HepG2 (cell line): ENCODE measurements around the gene NKAIN2. TPM values are rescaled to one million over a fixed set of nuclear protein-coding genes. Genes with fewer than 3 reads are reported as not detected.

ENCODE experiments used
- GATA4 ChIP-seq: sonication (generic); IDR thresholded peaks from 2 replicates; pipeline ENCODE4 v1.6.1; 2016; ENCODE audit warnings: antibody characterized with exemption, low read depth, borderline replicate concordance
- MAFK ChIP-seq, 2 experiments: IDR thresholded peaks in 1 of 2; conservative IDR thresholded peaks in 1 of 2; 2 replicates each; pipeline ENCODE4 v1.6.1; 2011; ENCODE audit warnings: improper control_type of control experiment in 2 of 2, low read length in 2 of 2
- MLLT10 ChIP-seq: sonication (generic); formaldehyde crosslinking; IDR thresholded peaks from 2 replicates; pipeline ENCODE4 v1.4.0; 2020; ENCODE audit warnings: missing genetic modification reagents
- ZBTB2 ChIP-seq: sonication (generic); formaldehyde crosslinking; IDR thresholded peaks from 2 replicates; pipeline ENCODE4 v1.8.0; 2022; ENCODE audit warnings: low read depth, missing genetic modification reagents
- ZNF407 ChIP-seq: sonication (generic); formaldehyde crosslinking; IDR thresholded peaks from one replicate; pipeline ENCODE4 v1.5.1; 2020; ENCODE audit warnings: mild to moderate bottlenecking, missing genetic modification reagents; ENCODE audit errors: not compliant biosample characterization
- ZNF766 ChIP-seq: sonication (generic); formaldehyde crosslinking; IDR thresholded peaks from 2 replicates; pipeline ENCODE4 v1.5.0; 2020; ENCODE audit warnings: missing genetic modification reagents, borderline replicate concordance
- polyA plus RNA-seq, 8 experiments: library from polyadenylated mRNA; depleted of rRNA in 3 of 8; stranded (reverse) in 7 of 8; unstranded in 1 of 8; fragments of >200 nt; fragmentation: Illumina TruSeq in 4 of 8; extraction: Trizol in 4 of 8; gene quantifications; 2 replicates each; pipeline versions ENCODE4 v1.2.1 to v1.2.3, GENCODE V29; 2011 to 2016; ENCODE audit warnings: low read depth in 4 of 8, missing spikeins in 1 of 8, mixed read lengths in 1 of 8; ENCODE audit not compliant: insufficient read depth in 1 of 8
- total RNA-seq, 5 experiments: library from RNA; depleted of rRNA; stranded (reverse); fragments of >200 nt; fragmentation: Illumina TruSeq; extraction: Trizol; gene quantifications; 2 replicates each; pipeline ENCODE4 v1.2.3, GENCODE V29; 2016; ENCODE audit warnings: low read depth in 1 of 5
- TF ChIP-seq, protein P1 (sequence below): sonication (generic); formaldehyde crosslinking; IDR thresholded peaks from 2 replicates; pipeline ENCODE4 v1.5.0; 2020; ENCODE audit warnings: missing genetic modification reagents

Gene NKAIN2
- total and polyA plus RNA-seq, 2 of the 13 experiments (the other 11 are each of a cell fraction or from before 2014, with no cell fraction given) = not detected

DNA sequence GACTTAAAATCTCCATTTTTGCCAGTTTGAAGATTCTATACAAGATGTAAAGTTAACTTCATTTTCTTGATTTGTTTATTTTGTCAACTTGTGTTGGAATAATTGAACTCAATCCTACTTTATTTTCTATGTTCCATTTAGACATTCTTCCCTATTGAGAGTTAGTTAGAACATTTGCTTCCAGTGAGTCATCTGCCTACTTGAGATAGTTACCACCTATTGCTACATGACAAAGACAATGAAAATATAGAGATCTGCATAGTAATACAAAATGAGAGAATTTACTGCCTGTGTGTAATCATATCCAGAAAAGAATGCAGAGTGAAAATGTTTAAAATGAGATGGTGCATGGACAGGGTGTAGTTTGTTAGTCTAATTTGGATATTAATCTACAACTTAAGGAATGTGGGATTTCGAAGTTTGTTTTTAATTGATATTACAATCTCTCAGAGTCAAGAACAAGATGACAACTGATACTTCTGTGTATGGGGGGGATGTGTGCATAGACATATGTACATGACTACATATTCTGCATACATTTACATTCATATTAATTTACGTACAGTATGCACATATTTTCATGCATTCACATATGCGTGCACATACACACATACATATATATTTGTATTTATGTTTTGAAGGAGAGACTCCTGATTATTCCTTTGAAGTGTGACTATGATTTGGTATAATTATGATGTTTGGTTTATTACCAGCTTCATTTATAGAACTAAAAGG, 420.1 kb downstream of the NKAIN2 start (continued):
- TF ChIP-seq ZNF407 (CRISPR knock-in tag) (no peak), ZBTB2 (no peak), GATA4 (no peak), ZNF766 (CRISPR knock-in tag) (no peak), MAFK (conservative IDR thresholded peaks at IDR 0.05 in 1 of 2, IDR thresholded peaks at IDR 0.05 in 1 of 2; ENCODE audit: low read length in 2 of 2) (no peak), MLLT10 (CRISPR knock-in tag) (no peak)
- TF ChIP-seq, protein P1, sequence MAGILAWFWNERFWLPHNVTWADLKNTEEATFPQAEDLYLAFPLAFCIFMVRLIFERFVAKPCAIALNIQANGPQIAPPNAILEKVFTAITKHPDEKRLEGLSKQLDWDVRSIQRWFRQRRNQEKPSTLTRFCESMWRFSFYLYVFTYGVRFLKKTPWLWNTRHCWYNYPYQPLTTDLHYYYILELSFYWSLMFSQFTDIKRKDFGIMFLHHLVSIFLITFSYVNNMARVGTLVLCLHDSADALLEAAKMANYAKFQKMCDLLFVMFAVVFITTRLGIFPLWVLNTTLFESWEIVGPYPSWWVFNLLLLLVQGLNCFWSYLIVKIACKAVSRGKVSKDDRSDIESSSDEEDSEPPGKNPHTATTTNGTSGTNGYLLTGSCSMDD (CRISPR knock-in tag) = no peak
